Lower leg skin (tissue), 4 donors: Measurements from ENCODE around the gene FMO5. TPM values are rescaled to one million over a fixed set of nuclear protein-coding genes. Genes with fewer than 3 reads are reported as not detected.

Experiments used
- DNase-seq, 2 donors: peaks; one replicate each; pipeline ENCODE4 v3.0.0-alpha.2; 2019; ENCODE audit warnings: low spot score in 2 of 2
- H3K4me3 ChIP-seq: fragments of 200-600 bp; sonication (generic); 2 replicates; pipeline ENCODE4 v1.5.1; 2017; ENCODE audit warnings: mild to moderate bottlenecking, low read depth; ENCODE audit not compliant: poor library complexity, severe bottlenecking
- CTCF ChIP-seq, 3 donors: fragments of 450-650 bp; IDR thresholded peaks; one replicate each; pipeline ENCODE4 v1.5.1; 2016; ENCODE audit warnings: antibody characterized with exemption in 3 of 3, mild to moderate bottlenecking in 3 of 3, moderate library complexity in 2 of 3
- POLR2A ChIP-seq, 2 donors: fragments of 450-650 bp; IDR thresholded peaks; one replicate each; pipeline ENCODE4 v1.6.1; 2016 to 2017; ENCODE audit warnings: antibody characterized with exemption in 2 of 2, mild to moderate bottlenecking in 1 of 2, moderate library complexity in 1 of 2
- WGBS, 2 donors: methylation state at CpG; one replicate each; pipeline ENCODE4 v1.1.5; 2018; 5-methylcytosine and 5-hydroxymethylcytosine counted together
- intact Hi-C: fragments of 100-400 bp; cut with DNase I; formaldehyde crosslinking; loops from one replicate; pipeline ENCODE4 v1.15.0; 2023; ENCODE audit warnings: low total_unique reads
- total RNA-seq, 4 donors: library from RNA; depleted of rRNA; stranded (reverse); fragments of >200 nt; gene quantifications; one replicate each; pipeline ENCODE4 v1.1.0, GENCODE V29; 2016

Gene FMO5
- total RNA-seq, 4 donors from 2014 or later, result 17.2 to 41.9 (median 27.4) TPM

- WGBS, 2 donors, result 87 to 90% methylated on average over 3 of the region's 3 CpGs
- DNase-seq, result no peak
- intact Hi-C loops, result no loop called here
- TF ChIP-seq CTCF (IDR thresholded peaks at IDR 0.05), result no peak
- TF ChIP-seq POLR2A (IDR thresholded peaks at IDR 0.05), result no peak
- H3K4me3 ChIP-seq, result no peak overlapping the region
Observed at GRCh38 chr1:147152772-147153171, 72.4 kb downstream of the FMO5 start.

GRCh38 chr1:147151244-147151643 is 73.9 kb downstream of the FMO5 start:
- no peak for TF ChIP-seq POLR2A (IDR thresholded peaks at IDR 0.05)
- H3K4me3 ChIP-seq, result no peak overlapping the region
- intact Hi-C loops, result no loop called here
- 83 to 97% methylated on average over 1 of the region's 1 CpG for WGBS, 2 donors
- DNase-seq, result no peak

- no peak overlapping the region for H3K4me3 ChIP-seq
- TF ChIP-seq POLR2A (IDR thresholded peaks at IDR 0.05), result no peak
- TF ChIP-seq CTCF (IDR thresholded peaks at IDR 0.05), result no peak
- intact Hi-C loops, result no loop called here
- 75 to 86% methylated on average over 2 of the region's 2 CpGs for WGBS, 2 donors
- DNase-seq, result no peak
Observed at GRCh38 chr1:147142886-147143285, 82.3 kb downstream of the FMO5 start.

Other genes with a start within 250 kb of the FMO5 start
- gene PRKAB2, start 52.9 kb downstream of the FMO5 start, total RNA-seq, result 10 to 100 TPM; 21.4 to 29.8 (median 25.9) TPM
- gene CHD1L, start 17.3 kb upstream of the FMO5 start, total RNA-seq, result 10 to 100 TPM; 12.7 to 20.6 (median 16.9) TPM